HG03280 (cell line): ENCODE data around the gene HOMER1.

Experiments used
- ATAC-seq: cut with Tn5 transposase; IDR thresholded peaks from one replicate; pipeline ENCODE4 v1.9.1; 2021; ENCODE audit warnings: mild to moderate bottlenecking, moderate library complexity; ENCODE audit not compliant: unreplicated experiment

HOMER1 gene

GRCh38 chr5:79491690-79492317 is 22.1 kb downstream of the HOMER1 start:
- no peak for ATAC-seq

GRCh38 chr5:79490323-79490936 is 23.5 kb downstream of the HOMER1 start:
- ATAC-seq = no peak

- ATAC-seq = no peak
These were observed 24.2 kb downstream of the HOMER1 start for GRCh38 chr5:79489773-79490172.

GRCh38 chr5:79488775-79489174 is 25.2 kb downstream of the HOMER1 start:
- no peak for ATAC-seq

GRCh38 chr5:79488058-79488457 is 25.9 kb downstream of the HOMER1 start:
- no peak for ATAC-seq

GRCh38 chr5:79487251-79487650 is 26.7 kb downstream of the HOMER1 start:
- ATAC-seq = no peak

- ATAC-seq = no peak
These were observed 27.8 kb downstream of the HOMER1 start for GRCh38 chr5:79486116-79486515.

- no peak for ATAC-seq
These were observed 29.2 kb downstream of the HOMER1 start for GRCh38 chr5:79484731-79485130.

- ATAC-seq = no peak
These were observed 32.4 kb downstream of the HOMER1 start for GRCh38 chr5:79481574-79481973.

- no peak for ATAC-seq
These were observed 32.9 kb downstream of the HOMER1 start for GRCh38 chr5:79480991-79481390.

- ATAC-seq = no peak
These were observed 38.8 kb downstream of the HOMER1 start for GRCh38 chr5:79475152-79475466.

- no peak for ATAC-seq
These were observed 39.4 kb downstream of the HOMER1 start for GRCh38 chr5:79474367-79475151.

GRCh38 chr5:79471556-79471955 is 42.4 kb downstream of the HOMER1 start:
- no peak for ATAC-seq

GRCh38 chr5:79464695-79465332 is 49.1 kb downstream of the HOMER1 start:
- no peak for ATAC-seq

GRCh38 chr5:79464278-79464677 is 49.7 kb downstream of the HOMER1 start:
- ATAC-seq = no peak

GRCh38 chr5:79459626-79460025 is 54.3 kb downstream of the HOMER1 start:
- ATAC-seq = no peak

GRCh38 chr5:79456890-79457583 is 56.9 kb downstream of the HOMER1 start:
- ATAC-seq = peak; percentile 88

GRCh38 chr5:79456400-79456799 is 57.5 kb downstream of the HOMER1 start:
- no peak for ATAC-seq

- ATAC-seq = no peak
These were observed 59.9 kb downstream of the HOMER1 start for GRCh38 chr5:79454043-79454442.

GRCh38 chr5:79448336-79448735 is 65.6 kb downstream of the HOMER1 start:
- ATAC-seq = no peak

GRCh38 chr5:79436821-79437220 is 77.1 kb downstream of the HOMER1 start:
- no peak for ATAC-seq
